HepG2 (cell line): Measurements from ENCODE around the gene TRIM10. TPM values are rescaled to one million over a fixed set of nuclear protein-coding genes. Genes with fewer than 3 reads are reported as not detected.

ENCODE experiments used
- ATAC-seq: fragments of 200-7000 bp; cut with Tn5 transposase; 3 replicates; pipeline ENCODE4 v1.9.1; 2020; ENCODE audit warnings: mild to moderate bottlenecking, moderate library complexity
- BruUV-seq: library from RNA; stranded (reverse); fragments of 400-500 nt; replicated peaks from 2 replicates; lab custom pipeline; 2021; lab: Mats Ljungman, UMichigan
- CTCF ChIA-PET: fragments of 300-600 bp; formaldehyde crosslinking; extraction: SDS; loops from one replicate; lab custom pipeline; 2021; ENCODE audit warnings: low total read pairs, inconsistent platforms, low intra/inter-chr PET ratio; lab: Yijun Ruan, JAX
- POLR2A ChIA-PET: fragments of 350-600 bp; sonication (Branson Sonifier 250); formaldehyde crosslinking; loops from one replicate; lab custom pipeline; 2020; ENCODE audit warnings: antibody characterized with exemption, inconsistent platforms; lab: Yijun Ruan, JAX
- DNase-seq: peaks from one replicate; pipeline ENCODE4 v3.0.0-alpha.2; 2015; ENCODE audit warnings: low spot score
- FAIRE-seq: peaks from 3 replicates; lab custom pipeline; 2011; peaks lifted over from hg19 to GRCh38; lab: Jason Lieb, UNC
- H2AFZ ChIP-seq: one replicate; pipeline ENCODE4 v1.6.1; 2011; ENCODE audit warnings: low read length, inconsistent platforms
- H3K27ac ChIP-seq: fragments of 300-600 bp; 3 replicates; pipeline ENCODE4 v1.8.0; 2011; ENCODE audit warnings: mixed run types, mild to moderate bottlenecking, mixed read lengths, low read length, inconsistent platforms; ENCODE audit not compliant: insufficient read depth; ENCODE audit errors: extremely low read length
- H3K27me3 ChIP-seq, 2 experiments: fragments of 200-600 bp in 1 of 2; 2 replicates in 1 of 2; 3 replicates in 1 of 2; pipeline versions ENCODE4 v1.6.0 to v1.8.0; 2011; ENCODE audit warnings: low read length in 2 of 2, mild to moderate bottlenecking in 2 of 2, moderate library complexity in 2 of 2, inconsistent platforms in 1 of 2; ENCODE audit not compliant: insufficient read depth in 2 of 2, control insufficient read depth in 1 of 2
- H3K36me3 ChIP-seq, 2 experiments: fragments of 200-600 bp in 1 of 2; replicated peaks in 1 of 2; 2 replicates in 1 of 2; 3 replicates in 1 of 2; pipeline versions ENCODE4 v1.5.1 to v1.8.0; 2011; ENCODE audit warnings: low read length in 2 of 2, inconsistent platforms in 1 of 2; ENCODE audit not compliant: insufficient read depth in 2 of 2, control insufficient read depth in 1 of 2
- H3K4me1 ChIP-seq: 2 replicates; pipeline ENCODE4 v1.5.1; 2012; ENCODE audit warnings: low read length, inconsistent platforms; ENCODE audit not compliant: insufficient read depth
- H3K4me2 ChIP-seq: 2 replicates; pipeline ENCODE4 v1.6.0; 2011; ENCODE audit warnings: low read depth, low read length, inconsistent platforms
- H3K4me3 ChIP-seq, 3 experiments: fragments of 200-600 bp in 1 of 3; sonication (generic), shearing (Covaris generic) in 1 of 3; replicated peaks in 1 of 3; 2 replicates each; pipeline ENCODE4 v1.5.1; 2011 to 2016; ENCODE audit warnings: low read length in 3 of 3, inconsistent platforms in 2 of 3, low read depth in 2 of 3, mild to moderate bottlenecking in 2 of 3, control low read depth in 1 of 3, mixed read lengths in 1 of 3; ENCODE audit not compliant: insufficient read depth in 1 of 3
- H3K79me2 ChIP-seq: one replicate; pipeline ENCODE4 v1.6.1; 2011; ENCODE audit warnings: low read length, inconsistent platforms; ENCODE audit not compliant: insufficient read depth
- H3K9ac ChIP-seq: 2 replicates; pipeline ENCODE4 v1.6.0; 2011; ENCODE audit warnings: mild to moderate bottlenecking, low read depth, low read length, inconsistent platforms; ENCODE audit not compliant: insufficient read depth
- H3K9me3 ChIP-seq: 2 replicates; pipeline ENCODE4 v1.5.1; 2012; ENCODE audit warnings: mild to moderate bottlenecking, low read length
- H4K20me1 ChIP-seq: 2 replicates; pipeline ENCODE4 v1.6.0; 2011; ENCODE audit warnings: inconsistent platforms, mild to moderate bottlenecking, low read length, moderate library complexity; ENCODE audit not compliant: insufficient read depth
- CTCF ChIP-seq: sonication (generic); formaldehyde crosslinking; IDR thresholded peaks from 2 replicates; pipeline ENCODE4 v1.5.0; 2020; ENCODE audit warnings: mild to moderate bottlenecking, missing genetic modification reagents, moderate library complexity
- GRHL1 ChIP-seq: sonication (generic); formaldehyde crosslinking; conservative IDR thresholded peaks from 2 replicates; pipeline ENCODE4 v1.8.0; 2022; ENCODE audit warnings: missing genetic modification reagents
- PRPF4 ChIP-seq: fragments of 200-400 bp; formaldehyde crosslinking; IDR thresholded peaks from 2 replicates; pipeline ENCODE4 v1.6.1; 2016; ENCODE audit warnings: low read length, low read depth; ENCODE audit not compliant: poor library complexity, severe bottlenecking
- ZBTB39 ChIP-seq: sonication (generic); formaldehyde crosslinking; IDR thresholded peaks from 2 replicates; pipeline ENCODE4 v1.5.0; 2020; ENCODE audit warnings: missing genetic modification reagents
- ZSCAN5A ChIP-seq: sonication (generic); formaldehyde crosslinking; IDR thresholded peaks from 2 replicates; pipeline ENCODE4 v1.8.0; 2022; ENCODE audit warnings: mild to moderate bottlenecking, missing genetic modification reagents, borderline replicate concordance
- in situ Hi-C: cut with HindIII; loops from 2 replicates; pipeline ENCODE4 v1.10.0; 2017; ENCODE audit warnings: low pct_unique_long_range_greater_than_20kb; ENCODE audit not compliant: extremely low pct_ligation_motif_present
- intact Hi-C: fragments of 100-400 bp; cut with micrococcal nuclease; formaldehyde crosslinking; loops from one replicate; pipeline ENCODE4 v1.10.0; 2022; ENCODE audit not compliant: unreplicated experiment
- polyA plus RNA-seq, 8 experiments: library from polyadenylated mRNA; depleted of rRNA in 3 of 8; stranded (reverse) in 7 of 8; unstranded in 1 of 8; fragments of >200 nt; fragmentation: Illumina TruSeq in 4 of 8; extraction: Trizol in 4 of 8; gene quantifications; 2 replicates each; pipeline versions ENCODE4 v1.2.1 to v1.2.3, GENCODE V29; 2011 to 2016; ENCODE audit warnings: low read depth in 4 of 8, missing spikeins in 1 of 8, mixed read lengths in 1 of 8; ENCODE audit not compliant: insufficient read depth in 1 of 8
- total RNA-seq, 5 experiments: library from RNA; depleted of rRNA; stranded (reverse); fragments of >200 nt; fragmentation: Illumina TruSeq; extraction: Trizol; gene quantifications; 2 replicates each; pipeline ENCODE4 v1.2.3, GENCODE V29; 2016; ENCODE audit warnings: low read depth in 1 of 5

TRIM10 gene
- total and polyA plus RNA-seq, 2 of the 13 experiments (the other 11 are each of a cell fraction or from before 2014, with no cell fraction given): 4.1 to 6.8 TPM

DNA sequence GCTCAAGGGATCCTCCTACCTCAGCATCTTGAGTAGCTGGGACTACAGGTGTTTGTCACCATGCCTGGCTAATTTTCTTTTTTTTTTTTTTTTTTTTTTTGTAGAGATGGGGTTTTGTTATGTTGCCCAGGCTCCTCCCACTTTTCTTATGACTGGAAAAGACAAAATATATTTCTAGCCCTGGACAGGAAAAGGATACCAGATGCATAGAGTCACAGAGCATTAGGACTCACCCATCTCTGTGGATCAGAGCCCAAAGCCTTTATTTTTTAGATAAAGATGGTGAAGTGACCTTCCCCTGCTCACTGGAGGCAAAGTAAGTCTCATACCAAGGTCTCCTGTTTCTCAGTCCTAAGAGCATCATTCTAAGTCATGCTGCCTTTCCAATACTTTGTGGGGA lies 3.4 kb downstream of the TRIM10 start:
- H3K36me3 ChIP-seq: no peaks in the 10 kb centered on the region
- ChIA-PET POLR2A (no interaction called here), CTCF (no interaction called here)
- H3K4me3 ChIP-seq: no peak overlapping the region
- no peak for ATAC-seq
- no peaks in the 10 kb centered on the region for H3K79me2 ChIP-seq
- intact Hi-C loops: no loop called here
- no TSS peak for BruUV-seq
- no peak overlapping the region for H2AFZ ChIP-seq
- H3K9me3 ChIP-seq: no peaks in the 10 kb centered on the region
- H3K4me1 ChIP-seq: peaks cover 67% of the 10 kb centered on the region
- in situ Hi-C loops: no loop called here
- FAIRE-seq: no peak
- no peaks in the 10 kb centered on the region for H3K27me3 ChIP-seq
- TF ChIP-seq CTCF (no peak), GRHL1 (CRISPR knock-in tag) (no peak), ZBTB39 (CRISPR knock-in tag) (no peak), ZSCAN5A (CRISPR knock-in tag) (no peak), PRPF4 (no peak)
- H3K27ac ChIP-seq: no peak overlapping the region
- no peak overlapping the region for H3K9ac ChIP-seq
- no peaks in the 10 kb centered on the region for H4K20me1 ChIP-seq
- H3K4me2 ChIP-seq: no peak overlapping the region
- no peak for DNase-seq
